Smooth muscle cell (in vitro differentiated cells): ENCODE measurements around the gene MYO1H. TPM values are rescaled to one million over a fixed set of nuclear protein-coding genes. Genes with fewer than 3 reads are reported as not detected.

Experiments
- DNase-seq: peaks from one replicate; lab custom pipeline; 2025; ENCODE audit not compliant: unreplicated experiment; lab: John Stamatoyannopoulos, UW
- H2AFZ ChIP-seq: fragments of 200-600 bp; sonication (generic); 2 replicates; pipeline ENCODE4 v1.6.0; 2016; ENCODE audit warnings: antibody characterized with exemption, low read depth, mild to moderate bottlenecking
- H3F3A ChIP-seq: fragments of 200-600 bp; sonication (generic); 2 replicates; pipeline ENCODE4 v1.6.0; 2017; ENCODE audit warnings: antibody characterized with exemption, low read depth
- H3K27ac ChIP-seq: fragments of 200-600 bp; sonication (generic); 2 replicates; pipeline ENCODE4 v1.5.1; 2016; ENCODE audit warnings: low read depth, mild to moderate bottlenecking
- H3K27me3 ChIP-seq: fragments of 200-600 bp; sonication (generic); 2 replicates; pipeline ENCODE4 v1.6.1; 2016; ENCODE audit warnings: low read depth, mild to moderate bottlenecking
- H3K36me3 ChIP-seq: fragments of 200-600 bp; sonication (generic); 2 replicates; pipeline ENCODE4 v1.5.1; 2016; ENCODE audit warnings: low read depth
- H3K4me1 ChIP-seq: fragments of 200-600 bp; sonication (generic); 2 replicates; pipeline ENCODE4 v1.5.1; 2016; ENCODE audit warnings: low read depth
- H3K4me2 ChIP-seq: fragments of 200-600 bp; sonication (generic); 2 replicates; pipeline ENCODE4 v1.6.0; 2016; ENCODE audit warnings: mild to moderate bottlenecking
- H3K4me3 ChIP-seq: fragments of 200-600 bp; sonication (generic); 2 replicates; pipeline ENCODE4 v1.5.1; 2016; ENCODE audit warnings: mild to moderate bottlenecking
- H3K79me2 ChIP-seq: fragments of 200-600 bp; sonication (generic); 2 replicates; pipeline ENCODE4 v1.6.0; 2016; ENCODE audit warnings: low read depth, mild to moderate bottlenecking
- H3K9ac ChIP-seq: fragments of 200-600 bp; sonication (generic); 2 replicates; pipeline ENCODE4 v1.6.0; 2016; ENCODE audit warnings: low read depth
- H3K9me3 ChIP-seq: fragments of 200-600 bp; sonication (generic); replicated peaks from 2 replicates; pipeline ENCODE4 v1.5.1; 2016; ENCODE audit warnings: low read depth
- H4K20me1 ChIP-seq: fragments of 200-600 bp; sonication (generic); 2 replicates; pipeline ENCODE4 v1.6.0; 2016; ENCODE audit warnings: low read depth
- WGBS: methylation state at CpG from one replicate; pipeline ENCODE4 v1.1.7; 2016; ENCODE audit warnings: low lambda C conversion rate; 5-methylcytosine and 5-hydroxymethylcytosine counted together
- polyA plus RNA-seq: library from polyadenylated mRNA; unstranded; fragments of >200 nt; fragmentation: Nextera tagmentation; extraction: Ambion mirVana; gene quantifications from 2 replicates; pipeline ENCODE4 v1.2.1, GENCODE V29; 2016
- total RNA-seq: library from RNA; depleted of rRNA; stranded (reverse); fragments of >200 nt; gene quantifications from 2 replicates; pipeline ENCODE4 v1.2.3, GENCODE V29; 2014
- TF ChIP-seq, protein P1 (sequence below): fragments of 200-600 bp; sonication (generic); IDR thresholded peaks from 2 replicates; pipeline ENCODE4 v1.5.1; 2017; ENCODE audit warnings: borderline replicate concordance, mild to moderate bottlenecking, antibody characterized with exemption; ENCODE audit not compliant: insufficient read depth, poor library complexity, severe bottlenecking

Gene MYO1H
- total and polyA plus RNA-seq, 2 experiments from 2014 or later, result 0.03 to 2.3 TPM

DNA sequence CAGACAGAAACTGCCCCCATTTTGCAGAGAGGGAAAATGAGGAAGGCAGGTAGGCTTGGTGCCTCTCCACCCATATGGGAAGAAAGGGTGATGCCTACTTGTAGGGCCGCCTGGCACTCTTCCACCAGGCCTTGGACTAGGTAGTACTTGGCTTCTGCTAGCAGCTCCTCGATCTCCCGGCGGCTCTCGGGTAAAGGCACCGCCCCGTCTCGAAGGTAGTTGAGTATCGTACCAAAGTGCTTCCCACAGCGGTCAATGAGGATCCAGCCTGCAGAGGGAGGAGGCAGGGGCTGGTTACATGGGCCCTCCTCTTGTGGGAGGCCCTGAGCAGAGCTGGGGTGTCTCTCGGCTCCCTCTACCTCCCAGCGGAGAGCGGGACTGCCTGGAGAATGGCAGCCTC is 112.8 kb downstream of the MYO1H start:
- no peaks in the 10 kb centered on the region for H3K9me3 ChIP-seq
- H3K4me1 ChIP-seq, result peaks cover 66% of the 10 kb centered on the region
- TF ChIP-seq, protein P1, sequence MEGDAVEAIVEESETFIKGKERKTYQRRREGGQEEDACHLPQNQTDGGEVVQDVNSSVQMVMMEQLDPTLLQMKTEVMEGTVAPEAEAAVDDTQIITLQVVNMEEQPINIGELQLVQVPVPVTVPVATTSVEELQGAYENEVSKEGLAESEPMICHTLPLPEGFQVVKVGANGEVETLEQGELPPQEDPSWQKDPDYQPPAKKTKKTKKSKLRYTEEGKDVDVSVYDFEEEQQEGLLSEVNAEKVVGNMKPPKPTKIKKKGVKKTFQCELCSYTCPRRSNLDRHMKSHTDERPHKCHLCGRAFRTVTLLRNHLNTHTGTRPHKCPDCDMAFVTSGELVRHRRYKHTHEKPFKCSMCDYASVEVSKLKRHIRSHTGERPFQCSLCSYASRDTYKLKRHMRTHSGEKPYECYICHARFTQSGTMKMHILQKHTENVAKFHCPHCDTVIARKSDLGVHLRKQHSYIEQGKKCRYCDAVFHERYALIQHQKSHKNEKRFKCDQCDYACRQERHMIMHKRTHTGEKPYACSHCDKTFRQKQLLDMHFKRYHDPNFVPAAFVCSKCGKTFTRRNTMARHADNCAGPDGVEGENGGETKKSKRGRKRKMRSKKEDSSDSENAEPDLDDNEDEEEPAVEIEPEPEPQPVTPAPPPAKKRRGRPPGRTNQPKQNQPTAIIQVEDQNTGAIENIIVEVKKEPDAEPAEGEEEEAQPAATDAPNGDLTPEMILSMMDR, result no peak
- peak overlapping the region; percentile 96 for H3K27ac ChIP-seq
- DNase-seq, result no peak
- peaks cover 79% of the 10 kb centered on the region for H3K79me2 ChIP-seq
- no peaks in the 10 kb centered on the region for H3K27me3 ChIP-seq
- peaks cover 59% of the 10 kb centered on the region for H3F3A ChIP-seq
- peaks cover under 1% of the 10 kb centered on the region for H3K36me3 ChIP-seq
- H3K4me2 ChIP-seq, result peak overlapping the region; percentile 77
- H2AFZ ChIP-seq, result no peak overlapping the region
- 95% methylated on average over 13 of the region's 13 CpGs for WGBS
- H4K20me1 ChIP-seq, result no peaks in the 10 kb centered on the region
- no peak overlapping the region for H3K4me3 ChIP-seq
- peak overlapping the region; percentile 79 for H3K9ac ChIP-seq

DNA sequence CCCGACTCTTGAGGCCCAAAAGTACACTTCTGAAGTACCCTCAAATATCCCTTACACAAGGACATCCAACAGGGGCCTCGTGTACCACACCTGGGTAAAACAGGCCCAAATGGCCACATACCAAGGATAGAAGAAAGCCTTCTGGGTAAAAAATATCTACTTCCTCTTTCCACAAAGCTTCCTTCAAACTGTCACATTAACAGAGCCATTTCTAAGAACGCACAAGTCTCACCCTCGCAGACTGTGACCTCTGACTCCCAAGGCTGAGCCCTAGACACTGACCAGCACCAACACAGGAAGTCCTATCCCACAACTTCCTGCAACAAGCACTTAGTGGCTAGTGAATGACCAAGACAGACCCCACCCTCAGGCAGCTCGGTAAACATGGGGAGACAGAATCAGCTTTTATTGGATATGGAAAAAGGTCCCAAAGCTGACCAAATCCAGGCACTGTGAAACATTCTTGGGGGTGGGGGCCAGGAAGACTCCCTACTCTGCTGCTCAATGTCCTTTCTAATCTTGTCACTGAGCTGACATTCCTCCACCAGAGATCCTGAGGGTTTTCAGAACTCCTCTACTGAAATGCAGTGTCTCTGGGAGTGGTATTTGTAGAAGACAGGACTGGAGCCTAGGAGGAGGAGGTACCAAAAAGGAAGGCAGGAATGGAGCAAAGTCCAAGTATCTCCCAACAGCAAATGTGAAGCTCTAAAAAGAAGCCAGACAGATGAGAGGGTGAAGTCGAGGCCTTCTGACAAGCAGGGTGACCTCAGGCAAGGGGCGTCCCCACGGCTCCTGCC is 113.5 kb downstream of the MYO1H start:
- DNase-seq, result no peak
- peak overlapping the region; percentile 96 for H3K27ac ChIP-seq
- H3K9me3 ChIP-seq, result no peaks in the 10 kb centered on the region
- TF ChIP-seq, protein P1, result no peak
- no peaks in the 10 kb centered on the region for H3K27me3 ChIP-seq
- H3K36me3 ChIP-seq, result no peaks in the 10 kb centered on the region
- H3F3A ChIP-seq, result peaks cover 60% of the 10 kb centered on the region
- H3K4me1 ChIP-seq, result peaks cover 66% of the 10 kb centered on the region
- no peak overlapping the region for H2AFZ ChIP-seq
- no peaks in the 10 kb centered on the region for H4K20me1 ChIP-seq
- peak overlapping the region; percentile 77 for H3K4me2 ChIP-seq
- H3K4me3 ChIP-seq, result no peak overlapping the region
- peak overlapping the region; percentile 79 for H3K9ac ChIP-seq
- WGBS, result 53% methylated on average over 8 of the region's 8 CpGs
- H3K79me2 ChIP-seq, result peaks cover 79% of the 10 kb centered on the region

DNA sequence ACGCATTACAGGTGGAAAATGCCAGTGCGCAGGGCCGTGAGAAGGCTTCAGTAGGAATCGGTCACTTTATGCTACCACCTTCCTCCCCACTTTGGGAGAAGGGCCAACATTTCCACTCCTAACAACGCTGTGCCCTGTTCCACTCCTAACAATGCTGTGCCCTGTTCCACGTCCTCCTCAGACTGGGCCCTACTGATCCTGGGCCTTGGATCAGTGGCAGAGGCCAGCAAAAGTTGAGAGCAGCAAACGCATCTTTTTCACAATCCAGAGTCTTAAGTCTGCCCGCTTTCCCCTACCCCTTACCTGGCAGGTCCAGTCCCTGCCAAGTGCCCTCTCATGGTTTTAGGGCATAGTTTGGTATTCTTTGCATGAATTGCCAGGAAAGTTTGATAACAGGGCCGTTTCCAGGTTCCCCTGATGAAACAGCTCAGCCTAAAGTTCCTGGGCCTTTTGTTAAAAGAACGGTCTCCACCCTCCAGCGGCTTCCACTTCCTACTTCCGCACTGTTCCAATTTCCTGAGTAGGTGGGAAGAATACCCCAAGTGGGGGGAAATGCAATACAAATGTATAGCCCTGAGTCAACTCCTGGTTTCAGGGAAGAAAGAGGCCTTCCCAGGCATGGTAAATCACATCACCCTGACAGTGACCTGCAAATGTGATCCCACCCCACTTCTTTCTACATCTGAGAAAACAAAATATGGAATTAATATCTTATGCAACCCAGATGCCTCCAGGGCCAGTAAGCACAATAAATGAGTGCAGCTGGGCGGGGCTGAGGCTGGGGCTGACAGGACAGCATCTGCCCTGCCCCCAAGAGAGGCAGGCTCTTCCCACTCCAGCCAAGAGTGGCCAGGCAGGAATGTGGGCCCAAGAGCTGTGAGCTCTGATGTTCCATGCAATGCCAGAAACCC is 114.4 kb downstream of the MYO1H start:
- H3K27me3 ChIP-seq, result no peaks in the 10 kb centered on the region
- peaks cover 79% of the 10 kb centered on the region for H3K79me2 ChIP-seq
- H3F3A ChIP-seq, result peaks cover 65% of the 10 kb centered on the region
- 57% methylated on average over 13 of the region's 13 CpGs for WGBS
- H4K20me1 ChIP-seq, result peaks cover 4% of the 10 kb centered on the region
- H3K36me3 ChIP-seq, result no peaks in the 10 kb centered on the region
- peaks cover 66% of the 10 kb centered on the region for H3K4me1 ChIP-seq
- H3K4me3 ChIP-seq, result peak overlapping the region; percentile 20
- peak; percentile 34 for DNase-seq
- H3K4me2 ChIP-seq, result peak overlapping the region; percentile 77
- H3K9ac ChIP-seq, result peak overlapping the region; percentile 79
- H2AFZ ChIP-seq, result no peak overlapping the region
- no peaks in the 10 kb centered on the region for H3K9me3 ChIP-seq
- TF ChIP-seq, protein P1, result no peak
- peak overlapping the region; percentile 96 for H3K27ac ChIP-seq
